Cardiac muscle cell (in vitro differentiated cells and primary cell): ENCODE results near the gene QSOX1. TPM values are rescaled to one million over a fixed set of nuclear protein-coding genes. Genes with fewer than 3 reads are reported as not detected.

ENCODE experiments used
- DNase-seq, 2 donors: peaks; one replicate each; pipeline versions ENCODE4 v3.0.0 to v3.0.0-alpha.2; 2010 to 2017; ENCODE audit warnings: low read depth in 1 of 2, low spot score in 1 of 2
- H3K27ac ChIP-seq: fragments of 200-600 bp; sonication (generic); 2 replicates; pipeline ENCODE4 v1.5.1; 2016
- H3K27me3 ChIP-seq: fragments of 200-600 bp; sonication (generic); 2 replicates; pipeline ENCODE4 v1.6.0; 2016; ENCODE audit warnings: control low read depth
- H3K36me3 ChIP-seq: fragments of 200-600 bp; sonication (generic); 2 replicates; pipeline ENCODE4 v1.5.1; 2016; ENCODE audit warnings: control low read depth
- H3K4me1 ChIP-seq: fragments of 200-600 bp; sonication (generic); 2 replicates; pipeline ENCODE4 v1.8.1; 2017; ENCODE audit warnings: low read depth, mild to moderate bottlenecking, mixed run types
- H3K4me3 ChIP-seq: fragments of 200-600 bp; sonication (generic); 2 replicates; pipeline ENCODE4 v1.5.1; 2016; ENCODE audit warnings: mild to moderate bottlenecking
- H3K9me3 ChIP-seq: fragments of 200-600 bp; sonication (generic); 2 replicates; pipeline ENCODE4 v1.5.1; 2017; ENCODE audit warnings: low read depth, mild to moderate bottlenecking, control low read depth
- polyA plus RNA-seq: library from polyadenylated mRNA; unstranded; fragments of >200 nt; fragmentation: Nextera tagmentation; extraction: Ambion mirVana; gene quantifications from 2 replicates; pipeline ENCODE4 v1.2.1, GENCODE V29; 2016
- total RNA-seq: library from RNA; depleted of rRNA; stranded (reverse); fragments of >200 nt; gene quantifications from 2 replicates; pipeline ENCODE4 v1.2.3, GENCODE V29; 2016
- TF ChIP-seq, protein P1 (sequence below): IDR thresholded peaks from 2 replicates; pipeline ENCODE4 v1.5.1; 2012; ENCODE audit warnings: low read depth, mild to moderate bottlenecking, low read length

QSOX1 gene
- total and polyA plus RNA-seq, 2 experiments from 2014 or later = 23.2 to 37.8 TPM

DNA sequence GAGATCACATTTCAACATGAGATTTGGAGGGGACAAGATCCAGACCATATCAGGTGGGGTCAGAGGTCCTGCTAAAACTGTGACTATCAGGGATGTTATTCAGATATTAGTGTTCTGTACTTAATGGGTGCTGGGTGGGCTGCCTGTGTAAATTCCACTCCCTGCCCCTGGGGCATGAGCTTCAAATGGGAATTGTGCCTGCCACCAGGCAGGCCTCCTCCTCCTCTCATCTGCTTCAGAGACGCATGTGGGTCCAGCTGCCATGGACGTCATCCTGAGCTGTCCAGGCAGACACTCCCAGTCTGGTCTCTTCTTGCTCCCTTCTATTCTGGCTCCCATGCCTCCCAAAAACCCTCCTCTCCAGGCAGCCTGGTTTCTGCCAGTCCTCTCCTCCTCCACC, 10.4 kb downstream of the QSOX1 start:
- H3K36me3 ChIP-seq = no peaks in the 10 kb centered on the region
- TF ChIP-seq, protein P1, sequence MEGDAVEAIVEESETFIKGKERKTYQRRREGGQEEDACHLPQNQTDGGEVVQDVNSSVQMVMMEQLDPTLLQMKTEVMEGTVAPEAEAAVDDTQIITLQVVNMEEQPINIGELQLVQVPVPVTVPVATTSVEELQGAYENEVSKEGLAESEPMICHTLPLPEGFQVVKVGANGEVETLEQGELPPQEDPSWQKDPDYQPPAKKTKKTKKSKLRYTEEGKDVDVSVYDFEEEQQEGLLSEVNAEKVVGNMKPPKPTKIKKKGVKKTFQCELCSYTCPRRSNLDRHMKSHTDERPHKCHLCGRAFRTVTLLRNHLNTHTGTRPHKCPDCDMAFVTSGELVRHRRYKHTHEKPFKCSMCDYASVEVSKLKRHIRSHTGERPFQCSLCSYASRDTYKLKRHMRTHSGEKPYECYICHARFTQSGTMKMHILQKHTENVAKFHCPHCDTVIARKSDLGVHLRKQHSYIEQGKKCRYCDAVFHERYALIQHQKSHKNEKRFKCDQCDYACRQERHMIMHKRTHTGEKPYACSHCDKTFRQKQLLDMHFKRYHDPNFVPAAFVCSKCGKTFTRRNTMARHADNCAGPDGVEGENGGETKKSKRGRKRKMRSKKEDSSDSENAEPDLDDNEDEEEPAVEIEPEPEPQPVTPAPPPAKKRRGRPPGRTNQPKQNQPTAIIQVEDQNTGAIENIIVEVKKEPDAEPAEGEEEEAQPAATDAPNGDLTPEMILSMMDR = no peak

DNA sequence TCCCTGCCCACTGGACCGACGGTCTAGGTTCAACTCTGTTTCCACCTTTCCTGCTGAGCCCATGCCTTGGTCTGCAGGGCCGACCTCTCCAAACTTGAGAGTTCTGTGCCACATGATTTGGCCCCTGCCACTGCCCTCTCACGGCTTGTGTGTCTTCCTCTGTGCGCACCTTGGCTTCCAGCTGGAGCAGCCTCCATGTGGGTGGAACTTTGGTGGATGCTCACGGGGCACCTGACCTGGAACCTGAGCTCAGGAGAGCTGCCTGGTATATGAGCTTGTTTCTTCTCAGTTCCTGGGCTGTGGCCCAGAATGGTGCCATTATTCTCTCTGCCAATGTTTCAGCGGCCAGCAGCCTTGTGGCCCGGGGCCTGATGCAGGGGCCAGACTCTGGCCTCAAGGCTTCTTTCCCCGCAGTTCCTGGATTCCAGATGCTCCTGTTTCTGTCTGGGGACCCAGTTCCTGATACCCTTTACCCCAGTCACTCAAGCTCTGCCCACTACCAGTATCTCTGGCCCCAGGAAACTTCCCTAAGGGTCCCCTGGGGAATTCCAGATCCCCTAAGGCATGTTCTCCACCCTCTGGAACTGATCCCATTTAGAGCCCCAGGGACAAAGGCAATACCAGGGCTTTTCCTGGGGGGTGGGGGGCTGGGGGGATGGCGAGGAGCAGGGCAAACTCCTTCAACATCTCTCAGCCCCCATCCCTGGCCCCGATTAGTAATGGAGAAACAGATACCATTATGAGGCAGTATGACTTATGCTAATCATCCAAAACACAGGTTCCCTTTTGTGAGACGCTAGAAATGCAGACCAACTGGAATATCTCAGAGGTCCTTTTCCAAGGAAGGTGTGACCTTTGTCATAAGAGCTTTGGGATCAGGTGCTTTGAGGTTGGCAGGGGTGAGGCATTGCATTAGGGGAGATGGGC, 11.1 kb downstream of the QSOX1 start:
- Histone ChIP-seq H3K9me3 (no peaks in the 10 kb centered on the region), H3K4me3 (no peak overlapping the region), H3K27ac (no peak overlapping the region), H3K27me3 (no peaks in the 10 kb centered on the region), H3K36me3 (no peaks in the 10 kb centered on the region), H3K4me1 (peaks cover 16% of the 10 kb centered on the region)
- DNase-seq = no peak
- TF ChIP-seq, protein P1 = no peak

More for the DNA sequence above, 10.4 kb downstream of the QSOX1 start:
- Histone ChIP-seq H3K27me3 (no peaks in the 10 kb centered on the region), H3K4me1 (peaks cover 16% of the 10 kb centered on the region), H3K4me3 (no peak overlapping the region), H3K27ac (no peak overlapping the region), H3K9me3 (no peaks in the 10 kb centered on the region)
- DNase-seq = no peak

DNA sequence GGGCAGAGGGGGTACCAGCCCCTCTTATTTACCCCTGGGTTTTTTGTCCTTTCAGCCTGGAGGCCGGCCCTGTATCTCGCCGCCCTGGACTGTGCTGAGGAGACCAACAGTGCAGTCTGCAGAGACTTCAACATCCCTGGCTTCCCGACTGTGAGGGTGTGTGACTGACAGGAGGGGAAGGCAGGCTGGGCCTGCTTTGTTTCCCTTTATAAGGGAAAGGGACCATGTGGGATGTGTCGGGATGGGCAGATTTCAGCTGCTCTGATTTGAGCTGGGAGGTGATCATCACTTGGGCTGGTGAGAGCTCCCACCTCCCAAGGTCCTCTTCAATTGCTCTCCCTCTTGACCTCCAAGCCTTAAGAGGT, 11.7 kb downstream of the QSOX1 start:
- DNase-seq = no peak
- no peak overlapping the region for H3K27ac ChIP-seq
- peaks cover 16% of the 10 kb centered on the region for H3K4me1 ChIP-seq
- no peaks in the 10 kb centered on the region for H3K9me3 ChIP-seq
- no peaks in the 10 kb centered on the region for H3K36me3 ChIP-seq
- TF ChIP-seq, protein P1 = no peak
- no peaks in the 10 kb centered on the region for H3K27me3 ChIP-seq
- no peak overlapping the region for H3K4me3 ChIP-seq

DNA sequence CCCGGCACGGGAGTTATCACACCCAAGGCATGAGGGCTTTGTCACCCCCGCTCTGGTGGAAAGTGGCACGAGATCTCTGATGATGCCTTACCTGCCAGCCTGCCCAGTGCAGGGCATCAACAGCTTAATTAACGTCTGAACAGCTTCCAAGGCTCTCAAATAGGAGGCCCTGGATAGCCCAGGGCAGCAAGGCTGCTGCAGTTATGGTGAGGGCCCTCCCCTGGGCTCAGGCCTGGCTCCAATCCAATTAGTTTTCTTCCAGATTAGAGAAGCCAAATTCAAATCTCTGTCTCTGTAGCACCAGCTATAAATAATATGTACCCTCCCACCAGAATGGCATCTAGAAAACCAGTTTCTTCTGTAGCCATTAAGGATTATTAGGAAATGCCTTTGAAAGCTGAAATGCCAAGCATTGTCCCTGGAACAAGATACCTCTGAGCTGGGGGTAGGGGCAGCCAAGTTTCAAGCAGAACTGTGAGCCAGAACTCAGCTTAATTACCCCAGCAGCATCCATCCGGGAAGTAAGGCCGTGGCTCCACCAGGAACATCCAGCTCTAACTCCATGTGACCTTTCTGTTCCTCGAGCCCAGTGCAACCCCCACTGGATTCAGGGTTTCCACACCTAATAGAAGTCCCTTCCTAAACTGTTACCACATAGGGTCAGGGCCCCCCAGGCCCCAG, 12.5 kb downstream of the QSOX1 start:
- DNase-seq = peak; percentile 25 to 37
- peaks cover 16% of the 10 kb centered on the region for H3K4me1 ChIP-seq
- no peaks in the 10 kb centered on the region for H3K27me3 ChIP-seq
- H3K36me3 ChIP-seq = no peaks in the 10 kb centered on the region
- no peak overlapping the region for H3K27ac ChIP-seq
- H3K9me3 ChIP-seq = no peaks in the 10 kb centered on the region
- H3K4me3 ChIP-seq = no peak overlapping the region
- TF ChIP-seq, protein P1 = no peak

DNA sequence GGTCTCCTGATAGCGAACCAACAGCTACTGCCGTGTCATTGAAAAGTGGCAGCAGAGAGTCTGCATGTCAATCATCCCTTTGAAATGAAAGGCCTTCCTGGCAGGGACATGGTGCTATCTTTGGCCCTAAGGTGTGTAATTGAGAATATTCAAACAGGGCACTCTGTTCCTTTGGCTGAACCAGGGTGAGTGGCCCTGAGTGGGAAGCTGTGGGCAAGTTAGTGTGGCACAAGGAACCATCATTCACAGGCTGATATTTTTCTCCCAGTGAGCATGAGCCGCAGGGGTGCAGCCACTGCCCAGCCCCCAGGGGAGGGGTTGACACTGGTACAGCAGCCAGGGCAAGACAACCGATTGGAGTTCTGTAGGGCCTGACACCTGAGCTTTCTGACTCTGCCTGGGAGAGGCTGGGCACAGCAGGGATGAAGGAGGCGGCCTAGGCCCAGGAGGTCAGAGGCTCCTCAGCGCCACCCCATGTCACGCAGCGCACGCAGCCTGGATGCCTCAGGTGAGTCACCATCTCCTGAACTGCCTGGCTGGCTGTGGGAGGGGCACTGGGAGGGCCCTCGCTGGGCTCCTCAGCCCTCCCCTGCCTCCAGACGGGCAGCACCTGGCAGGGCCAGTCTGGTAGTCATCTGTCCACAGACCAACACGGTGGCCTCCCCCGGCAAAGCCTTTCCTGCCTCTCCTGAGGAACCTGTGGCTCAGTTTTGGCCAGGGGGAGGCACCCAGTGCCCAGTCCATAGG, 13.2 kb downstream of the QSOX1 start:
- Histone ChIP-seq H3K27me3 (no peaks in the 10 kb centered on the region), H3K4me1 (peaks cover 16% of the 10 kb centered on the region), H3K9me3 (no peaks in the 10 kb centered on the region), H3K4me3 (no peak overlapping the region), H3K27ac (no peak overlapping the region), H3K36me3 (no peaks in the 10 kb centered on the region)
- DNase-seq = peak in 1 of 2 donors; percentile 32
- TF ChIP-seq, protein P1 = no peak
